ENCODE measurements around the gene ZNF556.

Gene ZNF556

GRCh38 chr19:2867025-2867991, at the start of gene ZNF556:
Gene ZNF556, plus strand, starts transcription at chr19:2867335. Its CDS starts 87 bp downstream, at chr19:2867422.
- Histone ChIP-seq H3K9ac (ENCODE audit: low read length) (no peak within 1 kb of the TSS), H3K27ac (ENCODE audit: low read depth, low read length) (no peak within 1 kb of the TSS), H3K9me3 (ENCODE audit: control insufficient read depth, insufficient read depth, low read depth, low read length) (peaks cover 46% of the 10 kb centered on the region), H3K27me3 (ENCODE audit: control insufficient read depth, insufficient read depth, low read length) (no peaks in the 10 kb centered on the region), H3K4me3 (ENCODE audit: low read depth, low read length) (no peak within 1 kb of the TSS), H3K4me1 (ENCODE audit: control insufficient read depth, insufficient read depth, low read length) (no peaks in the 10 kb centered on the region), H3K36me3 (ENCODE audit: control insufficient read depth, insufficient read depth, low read length) (no peaks in the 10 kb centered on the region)

GRCh38 chr19:2819540-2820111, 47.5 kb upstream of the ZNF556 start, which contains the start of gene ZNF554:
Gene ZNF554, plus strand, starts transcription at chr19:2819868. Its CDS starts 204 bp downstream, at chr19:2820072.
- peaks cover 13% of the 10 kb centered on the region for H3K36me3 ChIP-seq (ENCODE audit: control insufficient read depth, insufficient read depth, low read length)
- H3K27me3 ChIP-seq (ENCODE audit: control insufficient read depth, insufficient read depth, low read length): no peaks in the 10 kb centered on the region
- H3K9me3 ChIP-seq (ENCODE audit: control insufficient read depth, insufficient read depth, low read depth, low read length): no peaks in the 10 kb centered on the region
- no peak within 1 kb of the TSS for H3K27ac ChIP-seq (ENCODE audit: low read depth, low read length)
- no peaks in the 10 kb centered on the region for H3K4me1 ChIP-seq (ENCODE audit: control insufficient read depth, insufficient read depth, low read length)
- peak within 1 kb of the TSS; percentile 74 for H3K4me3 ChIP-seq (ENCODE audit: low read depth, low read length)
- H3K9ac ChIP-seq (ENCODE audit: low read length): peak within 1 kb of the TSS; percentile 49

GRCh38 chr19:2820112-2820702, 46.9 kb upstream of the ZNF556 start:
- Histone ChIP-seq H3K9me3 (ENCODE audit: control insufficient read depth, insufficient read depth, low read depth, low read length) (no peaks in the 10 kb centered on the region), H3K4me3 (ENCODE audit: low read depth, low read length) (peak overlapping the region; percentile 74), H3K36me3 (ENCODE audit: control insufficient read depth, insufficient read depth, low read length) (peaks cover 7% of the 10 kb centered on the region; the same call in 1 of the 2 replicates), H3K9ac (ENCODE audit: low read length) (peak overlapping the region; percentile 49), H3K27ac (ENCODE audit: low read depth, low read length) (no peak overlapping the region), H3K4me1 (ENCODE audit: control insufficient read depth, insufficient read depth, low read length) (no peaks in the 10 kb centered on the region), H3K27me3 (ENCODE audit: control insufficient read depth, insufficient read depth, low read length) (no peaks in the 10 kb centered on the region)

GRCh38 chr19:2822846-2823245, 44.3 kb upstream of the ZNF556 start:
- Histone ChIP-seq H3K27me3 (ENCODE audit: control insufficient read depth, insufficient read depth, low read length) (no peaks in the 10 kb centered on the region), H3K4me1 (ENCODE audit: control insufficient read depth, insufficient read depth, low read length) (no peaks in the 10 kb centered on the region), H3K4me3 (ENCODE audit: low read depth, low read length) (no peak overlapping the region), H3K27ac (ENCODE audit: low read depth, low read length) (no peak overlapping the region), H3K9ac (ENCODE audit: low read length) (no peak overlapping the region), H3K36me3 (ENCODE audit: control insufficient read depth, insufficient read depth, low read length) (peaks cover 10% of the 10 kb centered on the region; the same call in 1 of the 2 replicates), H3K9me3 (ENCODE audit: control insufficient read depth, insufficient read depth, low read depth, low read length) (peaks cover 15% of the 10 kb centered on the region)

- Histone ChIP-seq H3K4me1 (ENCODE audit: control insufficient read depth, insufficient read depth, low read length) (no peaks in the 10 kb centered on the region), H3K4me3 (ENCODE audit: low read depth, low read length) (no peak overlapping the region), H3K27ac (ENCODE audit: low read depth, low read length) (no peak overlapping the region), H3K9me3 (ENCODE audit: control insufficient read depth, insufficient read depth, low read depth, low read length) (peaks cover 23% of the 10 kb centered on the region), H3K27me3 (ENCODE audit: control insufficient read depth, insufficient read depth, low read length) (no peaks in the 10 kb centered on the region), H3K36me3 (ENCODE audit: control insufficient read depth, insufficient read depth, low read length) (peaks cover 13% of the 10 kb centered on the region; the same call in 1 of the 2 replicates), H3K9ac (ENCODE audit: low read length) (no peak overlapping the region)
Observed at GRCh38 chr19:2823646-2824045, 43.5 kb upstream of the ZNF556 start.

GRCh38 chr19:2824129-2824528, 43.0 kb upstream of the ZNF556 start:
- peaks cover 27% of the 10 kb centered on the region for H3K9me3 ChIP-seq (ENCODE audit: control insufficient read depth, insufficient read depth, low read depth, low read length)
- H3K36me3 ChIP-seq (ENCODE audit: control insufficient read depth, insufficient read depth, low read length): peaks cover 13% of the 10 kb centered on the region; the same call in 1 of the 2 replicates

GRCh38 chr19:2827022-2827421, 40.1 kb upstream of the ZNF556 start:
- H3K4me1 ChIP-seq (ENCODE audit: control insufficient read depth, insufficient read depth, low read length): no peaks in the 10 kb centered on the region
- H3K9ac ChIP-seq (ENCODE audit: low read length): no peak overlapping the region
- no peaks in the 10 kb centered on the region for H3K27me3 ChIP-seq (ENCODE audit: control insufficient read depth, insufficient read depth, low read length)
- H3K27ac ChIP-seq (ENCODE audit: low read depth, low read length): no peak overlapping the region
- peaks cover 43% of the 10 kb centered on the region for H3K9me3 ChIP-seq (ENCODE audit: control insufficient read depth, insufficient read depth, low read depth, low read length)
- no peak overlapping the region for H3K4me3 ChIP-seq (ENCODE audit: low read depth, low read length)
- H3K36me3 ChIP-seq (ENCODE audit: control insufficient read depth, insufficient read depth, low read length): peaks cover 16% of the 10 kb centered on the region; the same call in 1 of the 2 replicates

More at GRCh38 chr19:2824129-2824528, 43.0 kb upstream of the ZNF556 start:
- Histone ChIP-seq H3K4me3 (ENCODE audit: low read depth, low read length) (no peak overlapping the region), H3K4me1 (ENCODE audit: control insufficient read depth, insufficient read depth, low read length) (no peaks in the 10 kb centered on the region), H3K9ac (ENCODE audit: low read length) (no peak overlapping the region), H3K27ac (ENCODE audit: low read depth, low read length) (no peak overlapping the region), H3K27me3 (ENCODE audit: control insufficient read depth, insufficient read depth, low read length) (no peaks in the 10 kb centered on the region)

GRCh38 chr19:2827840-2828489, 39.2 kb upstream of the ZNF556 start:
- H3K36me3 ChIP-seq (ENCODE audit: control insufficient read depth, insufficient read depth, low read length): peaks cover 23% of the 10 kb centered on the region
- peaks cover 52% of the 10 kb centered on the region for H3K9me3 ChIP-seq (ENCODE audit: control insufficient read depth, insufficient read depth, low read depth, low read length)
- no peaks in the 10 kb centered on the region for H3K27me3 ChIP-seq (ENCODE audit: control insufficient read depth, insufficient read depth, low read length)
- no peaks in the 10 kb centered on the region for H3K4me1 ChIP-seq (ENCODE audit: control insufficient read depth, insufficient read depth, low read length)
- H3K9ac ChIP-seq (ENCODE audit: low read length): no peak overlapping the region
- H3K4me3 ChIP-seq (ENCODE audit: low read depth, low read length): no peak overlapping the region
- H3K27ac ChIP-seq (ENCODE audit: low read depth, low read length): no peak overlapping the region

- no peaks in the 10 kb centered on the region for H3K4me1 ChIP-seq (ENCODE audit: control insufficient read depth, insufficient read depth, low read length)
- peaks cover 68% of the 10 kb centered on the region for H3K9me3 ChIP-seq (ENCODE audit: control insufficient read depth, insufficient read depth, low read depth, low read length)
- no peak overlapping the region for H3K4me3 ChIP-seq (ENCODE audit: low read depth, low read length)
- H3K27ac ChIP-seq (ENCODE audit: low read depth, low read length): no peak overlapping the region
- H3K27me3 ChIP-seq (ENCODE audit: control insufficient read depth, insufficient read depth, low read length): no peaks in the 10 kb centered on the region
- peaks cover 26% of the 10 kb centered on the region for H3K36me3 ChIP-seq (ENCODE audit: control insufficient read depth, insufficient read depth, low read length)
- H3K9ac ChIP-seq (ENCODE audit: low read length): no peak overlapping the region
Observed at GRCh38 chr19:2834294-2834871, 32.8 kb upstream of the ZNF556 start.

- Histone ChIP-seq H3K9ac (ENCODE audit: low read length) (no peak overlapping the region), H3K27me3 (ENCODE audit: control insufficient read depth, insufficient read depth, low read length) (no peaks in the 10 kb centered on the region), H3K27ac (ENCODE audit: low read depth, low read length) (no peak overlapping the region), H3K36me3 (ENCODE audit: control insufficient read depth, insufficient read depth, low read length) (peaks cover 21% of the 10 kb centered on the region), H3K9me3 (ENCODE audit: control insufficient read depth, insufficient read depth, low read depth, low read length) (peaks cover 49% of the 10 kb centered on the region), H3K4me3 (ENCODE audit: low read depth, low read length) (no peak overlapping the region), H3K4me1 (ENCODE audit: control insufficient read depth, insufficient read depth, low read length) (no peaks in the 10 kb centered on the region)
Observed at GRCh38 chr19:2837430-2837829, 29.7 kb upstream of the ZNF556 start.
